HG03135 (cell line): ENCODE results near the gene OR2H1.
"Not testable (repeated sequence)": the region's sequence is repeated elsewhere in the genome, so short reads cannot be mapped to it uniquely, and the experiment has no call there.

ENCODE experiments used
- ATAC-seq: cut with Tn5 transposase; IDR thresholded peaks from one replicate; pipeline ENCODE4 v1.9.1; 2021; ENCODE audit warnings: mild to moderate bottlenecking, moderate library complexity; ENCODE audit not compliant: unreplicated experiment

The OR2H1 gene

GRCh38 chr6:29456971-29457370 is at the start of gene OR2H1, which contains the start of gene OR11A1:
Gene OR2H1, plus strand, starts transcription at chr6:29457155. Its CDS starts 4,615 bp downstream, at chr6:29461770.
Gene OR11A1, minus strand, starts transcription at chr6:29457071. Its CDS starts 29,430 bp downstream, at chr6:29427641.
- ATAC-seq = no peak

GRCh38 chr6:29414588-29414987 is 42.4 kb upstream of the OR2H1 start, which contains the start of gene OR12D1:
Gene OR12D1, plus strand, starts transcription at chr6:29414928.
- ATAC-seq = no peak

GRCh38 chr6:29419516-29419915 is 37.4 kb upstream of the OR2H1 start:
- ATAC-seq = no peak

GRCh38 chr6:29424168-29424567 is 32.8 kb upstream of the OR2H1 start:
- ATAC-seq = no peak

GRCh38 chr6:29424575-29424974 is 32.4 kb upstream of the OR2H1 start:
- ATAC-seq = no peak

GRCh38 chr6:29425075-29425474 is 31.9 kb upstream of the OR2H1 start:
- ATAC-seq = no peak

- ATAC-seq = no peak
Observed at GRCh38 chr6:29426654-29427053, 30.3 kb upstream of the OR2H1 start.

- not testable (repeated sequence) for ATAC-seq
Observed at GRCh38 chr6:29436730-29437129, 20.2 kb upstream of the OR2H1 start.

GRCh38 chr6:29439006-29439405 is 17.9 kb upstream of the OR2H1 start, which contains the start of gene OR10C1:
Gene OR10C1, plus strand, starts transcription at chr6:29439306. Its CDS starts 710 bp downstream, at chr6:29440016.
- no peak for ATAC-seq

- no peak for ATAC-seq
Observed at GRCh38 chr6:29442719-29443118, 14.2 kb upstream of the OR2H1 start.

GRCh38 chr6:29444031-29444430 is 12.9 kb upstream of the OR2H1 start:
- not testable (repeated sequence) for ATAC-seq

- ATAC-seq = no peak
Observed at GRCh38 chr6:29447670-29448069, 9.3 kb upstream of the OR2H1 start.

- no peak for ATAC-seq
Observed at GRCh38 chr6:29451471-29452193, 5.3 kb upstream of the OR2H1 start.

- ATAC-seq = no peak
Observed at GRCh38 chr6:29461021-29461814, 4.3 kb downstream of the OR2H1 start.

GRCh38 chr6:29462022-29462421 is 5.1 kb downstream of the OR2H1 start:
- ATAC-seq = no peak

- no peak for ATAC-seq
Observed at GRCh38 chr6:29465279-29465678, 8.3 kb downstream of the OR2H1 start.

GRCh38 chr6:29465801-29466200 is 8.8 kb downstream of the OR2H1 start:
- ATAC-seq = no peak

- no peak for ATAC-seq
Observed at GRCh38 chr6:29466241-29466640, 9.3 kb downstream of the OR2H1 start.

- no peak for ATAC-seq
Observed at GRCh38 chr6:29474996-29475395, 18.0 kb downstream of the OR2H1 start.

GRCh38 chr6:29477923-29478450 is 21.0 kb downstream of the OR2H1 start:
- no peak for ATAC-seq

GRCh38 chr6:29478740-29479139 is 21.8 kb downstream of the OR2H1 start:
- ATAC-seq = no peak

GRCh38 chr6:29479560-29479959 is 22.6 kb downstream of the OR2H1 start:
- ATAC-seq = no peak
